Thyroid gland (tissue), 4 donors: ENCODE measurements around the gene SPATA13.

ENCODE experiments used
- CTCF ChIP-seq, 6 experiments: fragments of 200-600 bp in 3 of 6; fragments of 450-650 bp in 3 of 6; sonication (generic) in 3 of 6; IDR thresholded peaks; one replicate each; pipeline ENCODE4 v1.5.1; 2016 to 2019; ENCODE audit warnings: antibody characterized with exemption in 6 of 6, mild to moderate bottlenecking in 2 of 6, inconsistent platforms in 1 of 6, moderate library complexity in 1 of 6
- POLR2A ChIP-seq, 2 donors: fragments of 450-650 bp; IDR thresholded peaks; one replicate each; pipeline ENCODE4 v1.6.1; 2017; ENCODE audit warnings: antibody characterized with exemption in 2 of 2, mild to moderate bottlenecking in 2 of 2, moderate library complexity in 1 of 2

DNA sequence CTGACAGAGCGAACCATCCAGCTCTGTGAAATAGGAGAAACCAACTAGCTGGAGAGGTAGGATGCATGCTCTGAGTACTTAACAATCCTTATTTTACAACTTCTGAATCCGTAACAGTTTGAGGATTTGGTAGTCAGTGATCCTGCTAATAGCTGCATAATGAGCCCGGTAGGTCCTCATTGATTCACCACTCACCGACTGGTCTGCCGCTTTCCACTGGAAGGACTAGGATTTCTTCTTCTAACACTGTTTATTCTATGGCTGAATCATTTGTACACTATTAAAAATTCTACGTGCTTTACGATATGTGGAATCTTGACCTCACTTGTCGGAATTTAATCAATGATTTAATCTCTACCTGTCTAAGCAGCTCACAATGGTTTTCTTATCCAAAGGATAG, 33.9 kb downstream of the SPATA13 start:
- TF ChIP-seq CTCF (IDR thresholded peaks at IDR 0.05) (no peak), POLR2A (IDR thresholded peaks at IDR 0.05) (no peak)
